Measurements from ENCODE around the gene TCTN2.

DNA sequence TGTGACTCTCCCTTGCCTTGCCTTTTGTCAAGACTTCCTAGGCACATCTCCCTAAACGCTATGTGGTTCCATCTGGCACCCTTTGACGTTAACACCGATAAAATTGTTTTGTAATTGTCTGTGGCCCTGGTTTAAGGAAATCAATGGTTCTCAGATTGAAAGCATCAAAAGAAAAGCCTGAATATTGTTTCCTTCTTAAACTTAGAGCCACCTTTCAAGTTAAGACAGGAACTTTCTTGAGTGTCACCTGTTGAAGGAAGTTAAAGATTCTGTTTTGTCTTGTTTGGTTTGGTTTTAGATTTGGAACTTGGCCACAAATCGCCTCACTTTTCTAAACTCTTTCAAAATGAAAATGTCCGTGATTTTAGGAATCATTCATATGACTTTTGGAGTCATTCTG is 76.4 kb downstream of the TCTN2 start:
- TF ChIP-seq POLR2A (IDR thresholded peaks at IDR 0.05): no peak
- no peak for TF ChIP-seq EP300 (IDR thresholded peaks at IDR 0.05)
- TF ChIP-seq CTCF (IDR thresholded peaks at IDR 0.05): no peak
